Spleen (tissue), 11 donors: Measurements from ENCODE around the gene CDK11B. TPM values are rescaled to one million over a fixed set of nuclear protein-coding genes. Genes with fewer than 3 reads are reported as not detected.
"Not testable (repeated sequence)": the region's sequence is repeated elsewhere in the genome, so short reads cannot be mapped to it uniquely, and the experiment has no call there.

Experiments used
- DNase-seq: peaks from one replicate; pipeline ENCODE4 v3.0.0-alpha.2; 2020
- H3K27ac ChIP-seq, 8 donors: fragments of 200-600 bp; sonication (generic) in 7 of 8; 1 replicate in 4 of 8; 2 replicates in 4 of 8; pipeline versions ENCODE4 v1.5.0 to v1.8.0; 2016 to 2021; ENCODE audit warnings: inconsistent platforms in 4 of 8, mild to moderate bottlenecking in 4 of 8, moderate library complexity in 1 of 8
- H3K27me3 ChIP-seq, 7 donors: fragments of 200-600 bp; sonication (generic) in 6 of 7; replicated peaks in 1 of 7; 1 replicate in 4 of 7; 2 replicates in 3 of 7; pipeline versions ENCODE4 v1.5.0 to v1.8.0; 2016 to 2021; ENCODE audit warnings: inconsistent platforms in 3 of 7, mild to moderate bottlenecking in 1 of 7
- H3K36me3 ChIP-seq, 6 donors: fragments of 200-600 bp; sonication (generic) in 5 of 6; 1 replicate in 4 of 6; 2 replicates in 2 of 6; pipeline versions ENCODE4 v1.5.0 to v1.8.0; 2016 to 2021; ENCODE audit warnings: inconsistent platforms in 2 of 6
- H3K4me1 ChIP-seq, 6 donors: fragments of 200-600 bp; sonication (generic) in 5 of 6; 1 replicate in 3 of 6; 2 replicates in 3 of 6; pipeline versions ENCODE4 v1.5.0 to v1.8.0; 2016 to 2021; ENCODE audit warnings: inconsistent platforms in 3 of 6
- H3K4me3 ChIP-seq, 8 donors: fragments of 200-600 bp; sonication (generic) in 7 of 8; 1 replicate in 4 of 8; 2 replicates in 4 of 8; pipeline versions ENCODE4 v1.5.0 to v1.8.0; 2016 to 2021; ENCODE audit warnings: inconsistent platforms in 4 of 8, mild to moderate bottlenecking in 4 of 8, moderate library complexity in 2 of 8
- H3K9me3 ChIP-seq, 8 donors: fragments of 200-600 bp; sonication (generic) in 7 of 8; 1 replicate in 4 of 8; 2 replicates in 4 of 8; pipeline versions ENCODE4 v1.5.0 to v1.8.0; 2016 to 2021; ENCODE audit warnings: inconsistent platforms in 4 of 8
- POLR2AphosphoS5 ChIP-seq, 3 donors: sonication (generic); formaldehyde crosslinking; IDR thresholded peaks; one replicate each; pipeline ENCODE4 v1.5.1; 2017; ENCODE audit warnings: antibody characterized with exemption in 3 of 3
- WGBS, 5 donors: extraction: QIAGEN DNeasy Blood & Tissue Kit in 3 of 5; methylation state at CpG; one replicate each; pipeline versions ENCODE4 v1.1.5 to v1.1.7; 2013 to 2018; 5-methylcytosine and 5-hydroxymethylcytosine counted together
- intact Hi-C: fragments of 100-400 bp; cut with DNase I; formaldehyde crosslinking; loops from one replicate; pipeline ENCODE4 v1.15.0; 2023; ENCODE audit warnings: low total_unique reads
- polyA plus RNA-seq, 3 donors: library from polyadenylated mRNA; stranded (reverse); fragments of 200-250 nt; gene quantifications; one replicate each; pipeline ENCODE4 v1.2.1, GENCODE V29; 2013
- total RNA-seq, 7 donors: library from RNA; depleted of rRNA in 3 of 7; stranded (reverse); fragments of >200 nt in 3 of 7; fragmentation: NEBNext Ultra II Directional in 4 of 7; extraction: Animal tissue kit (Norgen Biotek cat#: 25700) in 4 of 7; gene quantifications; one replicate each; pipeline versions ENCODE4 v1.1.0 to v1.2.1, GENCODE V29; 2016 to 2021
- donor health status: healthy with polysubstance abuse.
- donor health status: DM: no; HTN: no; CAD: no; lungs with moderate emphysema.
- donor health status: DM: no; HTN: no; CAD: no.
- donor health status: Bipolar disorder and iron deficiency.
- donor health status: healthy.
- donor health status: DM: no; HTN: no; CAD: no.
- donor health status: DM: yes; HTN: yes; CAD: no.

The CDK11B gene
- total and polyA plus RNA-seq, 10 donors = 19.4 to 38.2 (median 29.2) TPM

GRCh38 chr1:1640711-1641461 lies 17.9 kb downstream of the CDK11B start:
- intact Hi-C loops, H3K27ac ChIP-seq, H3K9me3 ChIP-seq, H3K4me1 ChIP-seq, H3K27me3 ChIP-seq, DNase-seq, H3K4me3 ChIP-seq: not testable (repeated sequence)
- H3K36me3 ChIP-seq = peaks cover 0 to 66% (median 34%) of the 10 kb centered on the region in 6 donors
- peak in 1 of 3 donors; percentile 10 for TF ChIP-seq POLR2AphosphoS5 (IDR thresholded peaks at IDR 0.05)
- WGBS, 5 donors = 93 to 98% (median 95%) methylated on average over 20 to 33 of the region's 38 CpGs

DNA sequence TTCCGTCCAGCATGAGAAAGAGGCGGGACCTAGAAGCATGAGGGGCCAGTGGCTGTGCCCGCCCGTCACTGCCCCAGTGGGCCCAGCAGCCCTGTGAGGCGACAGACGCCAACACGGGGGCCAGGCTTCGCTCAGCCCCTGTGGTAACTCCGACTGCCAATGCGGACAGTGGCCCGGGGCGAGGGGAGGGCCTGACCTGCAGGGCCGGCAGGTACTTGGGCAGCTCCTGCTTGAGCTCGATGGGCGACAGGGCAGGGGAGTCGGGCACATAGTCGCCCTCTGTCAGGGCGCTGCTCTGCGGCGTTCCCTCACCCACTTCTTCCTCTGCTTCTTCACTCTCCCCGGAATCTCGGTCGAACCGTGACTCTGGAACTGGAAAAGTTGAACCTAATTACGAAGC lies 18.7 kb downstream of the CDK11B start:
- DNase-seq, H3K4me3 ChIP-seq, intact Hi-C loops, H3K27me3 ChIP-seq, H3K9me3 ChIP-seq, H3K4me1 ChIP-seq, H3K27ac ChIP-seq: not testable (repeated sequence)
- WGBS, 5 donors = 70 to 100% (median 96%) methylated on average over 2 to 19 of the region's 25 CpGs
- peaks cover 0 to 62% (median 33%) of the 10 kb centered on the region in 6 donors for H3K36me3 ChIP-seq

DNA sequence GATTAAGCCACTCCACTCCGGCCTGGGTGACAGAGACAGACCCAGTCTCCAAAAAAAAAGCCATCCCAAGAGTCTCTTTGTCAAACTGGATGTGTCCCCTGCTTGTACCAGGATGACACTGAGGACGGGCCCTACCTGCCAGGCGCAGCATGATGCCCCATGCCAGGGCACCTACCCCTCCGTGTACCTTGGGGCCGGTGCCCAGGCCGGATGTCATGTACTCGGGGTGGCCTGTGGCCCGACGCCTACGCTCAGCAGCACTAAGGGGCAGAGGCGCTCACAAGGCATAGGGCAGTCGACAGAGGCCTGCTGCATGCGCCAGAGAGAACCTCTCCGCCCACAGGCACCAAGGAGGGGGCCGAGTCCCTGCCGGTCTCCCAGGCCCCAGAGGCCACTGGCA lies 19.4 kb downstream of the CDK11B start:
- H3K27ac ChIP-seq, H3K4me3 ChIP-seq, H3K4me1 ChIP-seq, H3K27me3 ChIP-seq, H3K9me3 ChIP-seq, DNase-seq, intact Hi-C loops: not testable (repeated sequence)
- WGBS, 5 donors = 92 to 98% (median 95%) methylated on average over 11 to 16 of the region's 16 CpGs
- peaks cover 0 to 59% (median 33%) of the 10 kb centered on the region in 6 donors for H3K36me3 ChIP-seq
- TF ChIP-seq POLR2AphosphoS5 (IDR thresholded peaks at IDR 0.05) = peak in 2 of 3 donors; percentile 7 to 21

DNA sequence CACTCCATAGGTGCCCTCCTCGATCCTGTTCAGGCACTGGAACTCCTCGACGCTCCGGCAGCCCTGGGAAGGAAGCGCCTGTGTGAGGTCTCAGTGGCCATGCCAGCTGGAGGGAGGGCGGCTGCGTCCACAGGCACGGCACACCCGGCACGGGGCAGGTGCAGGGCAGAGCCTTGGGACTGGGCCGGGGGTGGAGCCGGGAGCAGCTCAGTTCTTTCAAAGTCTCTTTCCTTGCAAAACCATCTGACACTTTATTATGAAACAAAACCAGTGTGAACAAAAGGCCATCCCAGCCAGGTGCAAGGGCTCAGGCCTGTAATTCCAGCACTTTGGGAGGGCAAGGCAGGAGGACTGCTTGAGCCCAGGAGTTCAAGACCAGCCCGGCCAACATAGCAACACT lies 20.3 kb downstream of the CDK11B start:
- peaks cover 0 to 59% (median 33%) of the 10 kb centered on the region in 6 donors for H3K36me3 ChIP-seq
- H3K4me1 ChIP-seq, H3K27ac ChIP-seq, H3K4me3 ChIP-seq, intact Hi-C loops, H3K9me3 ChIP-seq, H3K27me3 ChIP-seq: not testable (repeated sequence)
- 90 to 100% (median 94%) methylated on average over 3 to 9 of the region's 13 CpGs for WGBS, 5 donors
- DNase-seq = peak; percentile 41

DNA sequence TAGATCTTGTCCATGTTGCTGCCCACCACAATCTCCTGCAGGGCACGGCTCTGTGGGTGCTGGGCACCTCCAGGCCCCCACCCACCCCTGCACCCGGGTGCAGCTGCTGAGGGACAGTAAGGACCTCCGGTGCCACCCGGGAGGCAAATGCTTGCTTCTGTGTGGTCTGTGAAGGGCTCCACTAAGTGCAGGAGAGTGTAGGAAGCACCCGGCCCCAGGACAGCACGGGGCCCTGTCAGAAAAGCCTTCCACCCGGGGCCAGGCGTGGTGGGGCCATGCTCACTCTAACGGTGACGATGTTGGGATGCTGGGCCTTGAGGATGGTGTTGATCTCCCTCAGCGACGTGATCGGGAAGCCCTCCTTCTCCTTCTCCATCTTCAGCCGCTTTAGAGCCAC lies 21.3 kb downstream of the CDK11B start:
- DNase-seq = peak; percentile 22
- H3K4me3 ChIP-seq, H3K27ac ChIP-seq, H3K9me3 ChIP-seq, H3K4me1 ChIP-seq, intact Hi-C loops, H3K27me3 ChIP-seq: not testable (repeated sequence)
- 92 to 97% (median 93%) methylated on average over 9 to 14 of the region's 14 CpGs for WGBS, 5 donors
- peaks cover 0 to 59% (median 33%) of the 10 kb centered on the region in 6 donors for H3K36me3 ChIP-seq

DNA sequence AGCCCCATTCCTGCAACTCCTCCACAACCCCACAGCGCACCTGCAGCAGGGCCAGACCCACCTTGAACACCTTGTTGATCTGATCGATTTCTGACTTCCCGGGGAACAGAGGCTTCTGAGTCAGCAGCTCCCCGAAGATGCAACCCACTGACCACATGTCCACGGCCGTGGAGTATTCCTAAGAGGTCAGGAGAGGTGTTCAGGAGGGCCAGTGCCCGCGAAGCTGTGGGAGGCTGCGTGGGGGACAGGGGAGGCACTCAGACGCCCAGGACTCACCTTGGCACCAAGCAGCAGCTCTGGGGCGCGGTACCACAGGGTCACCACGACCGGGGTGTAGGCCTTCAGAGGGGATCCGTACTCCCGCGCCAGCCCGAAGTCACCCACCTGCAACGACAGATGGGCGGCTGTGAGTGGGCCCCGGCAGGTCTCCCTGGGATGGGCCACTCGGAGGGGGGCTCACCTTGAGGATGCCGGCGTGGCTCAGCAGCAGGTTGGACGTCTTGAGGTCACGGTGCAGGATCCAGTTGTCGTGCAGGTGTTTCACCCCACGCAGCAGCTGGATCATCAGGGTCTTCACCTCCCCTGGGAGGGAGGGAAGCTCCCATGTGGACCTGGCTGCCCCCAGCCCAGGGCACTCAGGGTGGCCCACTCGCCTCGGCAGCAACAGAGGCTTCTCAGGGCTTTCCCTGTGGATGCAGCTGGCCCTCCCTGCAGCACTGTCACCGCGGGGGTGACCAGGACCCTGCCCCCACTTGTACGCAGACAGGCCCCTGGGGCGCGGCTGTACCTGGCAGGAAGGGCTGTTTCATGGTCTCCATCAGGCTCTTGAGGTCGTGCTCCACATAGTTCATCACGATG lies 22.0 kb downstream of the CDK11B start:
- peaks cover 0 to 56% (median 33%) of the 10 kb centered on the region in 6 donors for H3K36me3 ChIP-seq
- 93 to 96% (median 94%) methylated on average over 17 to 37 of the region's 37 CpGs for whole genome bisulfite sequencing, 5 donors
- H3K4me1 ChIP-seq, intact Hi-C loops, H3K27me3 ChIP-seq, H3K4me3 ChIP-seq, H3K27ac ChIP-seq, H3K9me3 ChIP-seq: not testable (repeated sequence)
- DNase-seq = peak; percentile 55

GRCh38 chr1:1634613-1635012 lies 24.2 kb downstream of the CDK11B start:
- H3K27ac ChIP-seq, H3K9me3 ChIP-seq, intact Hi-C loops, H3K4me3 ChIP-seq: not testable (repeated sequence)
- Histone ChIP-seq H3K4me1 (peaks cover 0 to 27% (median 21%) of the 10 kb centered on the region in 6 donors), H3K27me3 (peaks cover 3 to 28% (median 22%) of the 10 kb centered on the region in 7 donors), H3K36me3 (peaks cover 0 to 36% (median 20%) of the 10 kb centered on the region in 6 donors)
- 82 to 95% (median 93%) methylated on average over 4 to 9 of the region's 13 CpGs for WGBS, 5 donors
- peak; percentile 51 for DNase-seq

- Histone ChIP-seq H3K27me3 (peaks cover 3 to 40% (median 22%) of the 10 kb centered on the region in 7 donors), H3K4me1 (peaks cover 0 to 39% (median 26%) of the 10 kb centered on the region in 6 donors), H3K36me3 (peaks cover 0 to 36% (median 15%) of the 10 kb centered on the region in 6 donors)
- no CpG with 5 or more reads among the region's 35 CpGs for WGBS, 5 donors
- intact Hi-C loops, H3K9me3 ChIP-seq, DNase-seq, H3K4me3 ChIP-seq, H3K27ac ChIP-seq: not testable (repeated sequence)
These were observed 25.4 kb downstream of the CDK11B start for GRCh38 chr1:1633409-1633808.
